ENCODE results near the gene RBM33. TPM values are rescaled to one million over a fixed set of nuclear protein-coding genes. Genes with fewer than 3 reads are reported as not detected.

The RBM33 gene
- total and polyA plus RNA-seq, 4 experiments from 2014 or later, result 17.2 to 167 (median 113) TPM

- Mint-ChIP-seq H3K4me1 (peaks cover 0 to 3% (median 0%) of the 10 kb centered on the region in 4 donors), H3K9me3 (peaks cover 0 to 34% (median 24%) of the 10 kb centered on the region in 8 donors), H3K27ac (no peak overlapping the region), H3K27me3 (peaks cover 4 to 11% of the 10 kb centered on the region in 2 donors), H3K4me3 (no peak overlapping the region), H3K36me3 (peaks cover 3% of the 10 kb centered on the region in 2 donors)
- Histone ChIP-seq H3K4me1 (ENCODE audit: insufficient read depth, low read length) (no peaks in the 10 kb centered on the region), H3K36me3 (ENCODE audit: insufficient read depth, low read length) (no peaks in the 10 kb centered on the region), H3K27ac (ENCODE audit: low read depth, low read length) (no peak overlapping the region), H3K27me3 (ENCODE audit: insufficient read depth, low read length) (no peaks in the 10 kb centered on the region), H3K4me3 (ENCODE audit: low read length in 2 of 2) (no peak overlapping the region), H3K9me3 (ENCODE audit: control insufficient read depth in 1 of 2, low read length in 2 of 2) (no peaks in the 10 kb centered on the region)
- no peak for DNase-seq
- intact Hi-C loops (cut with micrococcal nuclease), result no loop called here
- POLR2A ChIA-PET (ENCODE audit: partially characterized antibody), result no interaction called here
- CTCF ChIA-PET (ENCODE audit: partially characterized antibody), result interaction anchor here (0.7 to 0.9 kb wide), 2 partner anchors 9 to 27 kb away, joined by 3 read pairs; no protein-coding TSS in a partner anchor
These were observed 18.9 kb upstream of the RBM33 start for GRCh38 chr7:155625557-155625956.

GRCh38 chr7:155629171-155629570 is 15.3 kb upstream of the RBM33 start:
- H3K27me3 Mint-ChIP-seq, result peaks cover 2 to 4% of the 10 kb centered on the region in 2 donors
- no peaks in the 10 kb centered on the region for H3K9me3 ChIP-seq (ENCODE audit: control insufficient read depth in 1 of 2, low read length in 2 of 2)
- intact Hi-C loops (cut with micrococcal nuclease), result no loop called here
- CTCF ChIA-PET (ENCODE audit: partially characterized antibody), result no interaction called here
- H3K27ac Mint-ChIP-seq, result no peak overlapping the region
- H3K36me3 ChIP-seq (ENCODE audit: insufficient read depth, low read length), result no peaks in the 10 kb centered on the region
- H3K4me3 ChIP-seq (ENCODE audit: low read length in 2 of 2), result no peak overlapping the region
- DNase-seq, result no peak
- H3K4me1 Mint-ChIP-seq, result peaks cover 0 to 3% (median 0%) of the 10 kb centered on the region in 4 donors
- H3K4me1 ChIP-seq (ENCODE audit: insufficient read depth, low read length), result no peaks in the 10 kb centered on the region
- peaks cover 3% of the 10 kb centered on the region in 2 donors for H3K36me3 Mint-ChIP-seq
- POLR2A ChIA-PET (ENCODE audit: partially characterized antibody), result no interaction called here
- no peak overlapping the region for H3K27ac ChIP-seq (ENCODE audit: low read depth, low read length)
- H3K27me3 ChIP-seq (ENCODE audit: insufficient read depth, low read length), result no peaks in the 10 kb centered on the region
- peaks cover 3 to 59% (median 41%) of the 10 kb centered on the region in 8 donors for H3K9me3 Mint-ChIP-seq
- H3K4me3 Mint-ChIP-seq, result no peak overlapping the region

GRCh38 chr7:155631155-155631554 is 13.3 kb upstream of the RBM33 start:
- no peak overlapping the region for H3K4me3 ChIP-seq (ENCODE audit: low read length in 2 of 2)
- H3K4me3 Mint-ChIP-seq, result no peak overlapping the region
- no peaks in the 10 kb centered on the region for H3K4me1 ChIP-seq (ENCODE audit: insufficient read depth, low read length)
- peaks cover 2% of the 10 kb centered on the region in 2 donors for H3K27me3 Mint-ChIP-seq
- intact Hi-C loops (cut with micrococcal nuclease), result no loop called here
- POLR2A ChIA-PET (ENCODE audit: partially characterized antibody), result no interaction called here
- CTCF ChIA-PET (ENCODE audit: partially characterized antibody), result interaction anchor here (1.6 kb wide), 1 partner anchor 32 kb away, joined by 6 read pairs; no protein-coding TSS in a partner anchor
- H3K27ac Mint-ChIP-seq, result no peak overlapping the region
- peaks cover 3 to 68% (median 45%) of the 10 kb centered on the region in 8 donors for H3K9me3 Mint-ChIP-seq
- H3K4me1 Mint-ChIP-seq, result peaks cover 0 to 3% (median 0%) of the 10 kb centered on the region in 4 donors
- H3K36me3 Mint-ChIP-seq, result peaks cover 3 to 4% of the 10 kb centered on the region in 2 donors
- no peaks in the 10 kb centered on the region for H3K36me3 ChIP-seq (ENCODE audit: insufficient read depth, low read length)
- H3K9me3 ChIP-seq (ENCODE audit: control insufficient read depth in 1 of 2, low read length in 2 of 2), result no peaks in the 10 kb centered on the region
- no peak overlapping the region for H3K27ac ChIP-seq (ENCODE audit: low read depth, low read length)
- DNase-seq, result no peak
- no peaks in the 10 kb centered on the region for H3K27me3 ChIP-seq (ENCODE audit: insufficient read depth, low read length)

- H3K9me3 ChIP-seq (ENCODE audit: control insufficient read depth in 1 of 2, low read length in 2 of 2), result no peaks in the 10 kb centered on the region
- CTCF ChIA-PET (ENCODE audit: partially characterized antibody), result no interaction called here
- Mint-ChIP-seq H3K4me1 (no peaks in the 10 kb centered on the region), H3K27me3 (peaks cover 2 to 5% of the 10 kb centered on the region in 2 donors), H3K9me3 (peaks cover 3 to 64% (median 35%) of the 10 kb centered on the region in 8 donors), H3K36me3 (peaks cover 13% of the 10 kb centered on the region in 2 donors), H3K27ac (no peak overlapping the region), H3K4me3 (no peak overlapping the region)
- H3K27me3 ChIP-seq (ENCODE audit: insufficient read depth, low read length), result no peaks in the 10 kb centered on the region
- H3K27ac ChIP-seq (ENCODE audit: low read depth, low read length), result no peak overlapping the region
- H3K4me3 ChIP-seq (ENCODE audit: low read length in 2 of 2), result no peak overlapping the region
- no peak for DNase-seq
- intact Hi-C loops (cut with micrococcal nuclease), result no loop called here
- no peaks in the 10 kb centered on the region for H3K4me1 ChIP-seq (ENCODE audit: insufficient read depth, low read length)
- POLR2A ChIA-PET (ENCODE audit: partially characterized antibody), result no interaction called here
- no peaks in the 10 kb centered on the region for H3K36me3 ChIP-seq (ENCODE audit: insufficient read depth, low read length)
These were observed 8.6 kb upstream of the RBM33 start for GRCh38 chr7:155635817-155636216.

DNA sequence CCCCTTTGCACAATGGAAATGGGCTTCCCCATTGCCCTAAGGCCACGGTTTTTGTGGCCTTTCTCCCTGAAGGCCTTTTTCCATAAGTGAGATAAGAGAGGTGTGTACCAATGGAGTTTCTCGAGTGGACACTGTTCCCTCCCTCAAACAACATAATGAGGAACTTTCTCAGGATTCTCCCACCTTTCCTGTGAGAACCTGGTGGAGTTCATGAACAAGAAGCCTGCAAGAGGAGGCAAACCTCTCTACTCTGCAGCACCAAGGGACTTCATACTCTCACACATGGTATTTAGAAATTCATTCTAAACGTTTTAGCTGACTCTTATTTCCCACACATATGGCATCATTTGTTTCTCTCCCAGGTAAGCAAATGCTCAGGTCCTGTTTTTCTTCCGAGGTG is 7.3 kb upstream of the RBM33 start:
- no peak overlapping the region for H3K27ac ChIP-seq (ENCODE audit: low read depth, low read length)
- H3K36me3 ChIP-seq (ENCODE audit: insufficient read depth, low read length), result no peaks in the 10 kb centered on the region
- DNase-seq, result no peak
- Mint-ChIP-seq H3K36me3 (peaks cover 24 to 26% of the 10 kb centered on the region in 2 donors), H3K4me1 (no peaks in the 10 kb centered on the region), H3K27ac (peak overlapping the region in 1 of 7 donors; percentile 17), H3K9me3 (peaks cover 3 to 54% (median 30%) of the 10 kb centered on the region in 8 donors), H3K27me3 (peaks cover 2 to 5% of the 10 kb centered on the region in 2 donors), H3K4me3 (no peak overlapping the region)
- no peaks in the 10 kb centered on the region for H3K27me3 ChIP-seq (ENCODE audit: insufficient read depth, low read length)
- H3K4me1 ChIP-seq (ENCODE audit: insufficient read depth, low read length), result no peaks in the 10 kb centered on the region
- H3K9me3 ChIP-seq (ENCODE audit: control insufficient read depth in 1 of 2, low read length in 2 of 2), result no peaks in the 10 kb centered on the region
- intact Hi-C loops (cut with micrococcal nuclease), result no loop called here
- ChIA-PET CTCF (ENCODE audit: partially characterized antibody) (no interaction called here), POLR2A (ENCODE audit: partially characterized antibody) (no interaction called here)
- no peak overlapping the region for H3K4me3 ChIP-seq (ENCODE audit: low read length in 2 of 2)

- Histone ChIP-seq H3K4me1 (ENCODE audit: insufficient read depth, low read length) (peaks cover 2% of the 10 kb centered on the region), H3K27me3 (ENCODE audit: insufficient read depth, low read length) (no peaks in the 10 kb centered on the region), H3K27ac (ENCODE audit: low read depth, low read length) (no peak overlapping the region), H3K36me3 (ENCODE audit: insufficient read depth, low read length) (no peaks in the 10 kb centered on the region), H3K9me3 (ENCODE audit: control insufficient read depth in 1 of 2, low read length in 2 of 2) (no peaks in the 10 kb centered on the region), H3K4me3 (ENCODE audit: low read length in 2 of 2) (no peak overlapping the region)
- H3K36me3 Mint-ChIP-seq, result peaks cover 25 to 28% of the 10 kb centered on the region in 2 donors
- H3K27me3 Mint-ChIP-seq, result peaks cover under 1 to 5% of the 10 kb centered on the region in 2 donors
- H3K4me1 Mint-ChIP-seq, result peaks cover under 1 to 3% (median 2%) of the 10 kb centered on the region in 4 donors
- H3K4me3 Mint-ChIP-seq, result no peak overlapping the region
- DNase-seq, result no peak
- ChIA-PET CTCF (ENCODE audit: partially characterized antibody) (no interaction called here), POLR2A (ENCODE audit: partially characterized antibody) (no interaction called here)
- intact Hi-C loops (cut with micrococcal nuclease), result no loop called here
- no peak overlapping the region for H3K27ac Mint-ChIP-seq
- H3K9me3 Mint-ChIP-seq, result peaks cover 3 to 45% (median 25%) of the 10 kb centered on the region in 8 donors
These were observed 6.1 kb upstream of the RBM33 start for GRCh38 chr7:155638366-155638765.

DNA sequence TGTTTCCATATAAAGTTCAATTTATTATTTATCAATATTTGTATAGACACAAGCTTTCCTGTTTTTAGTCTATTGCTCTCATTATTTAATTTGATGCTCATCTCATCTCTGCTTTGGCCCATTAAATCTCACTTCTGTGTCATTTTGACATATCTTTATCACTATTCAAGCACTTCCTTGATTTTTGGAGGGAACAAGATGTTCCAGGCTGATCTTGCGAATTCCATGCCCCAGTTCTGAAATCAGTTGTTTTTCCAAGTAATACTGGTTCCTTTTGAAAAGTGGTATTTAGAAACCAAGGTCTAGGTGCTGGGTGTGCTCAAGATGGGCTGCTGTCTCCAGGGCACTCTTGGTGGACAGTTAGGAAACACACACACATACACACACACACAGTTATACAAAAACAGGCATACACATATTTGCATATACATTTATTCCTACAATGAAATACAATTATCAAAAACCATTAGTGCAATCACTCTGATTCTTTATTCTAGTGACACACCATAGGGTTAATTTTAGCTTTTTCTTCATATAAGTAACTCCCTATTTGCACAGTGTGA is 4.4 kb upstream of the RBM33 start:
- Mint-ChIP-seq H3K4me3 (no peak overlapping the region), H3K27ac (no peak overlapping the region), H3K9me3 (peaks cover 0 to 36% (median 21%) of the 10 kb centered on the region in 8 donors), H3K36me3 (peaks cover 32 to 35% of the 10 kb centered on the region in 2 donors), H3K27me3 (peaks cover 0 to 5% of the 10 kb centered on the region in 2 donors), H3K4me1 (peaks cover 7 to 15% (median 11%) of the 10 kb centered on the region in 4 donors)
- no peak overlapping the region for H3K27ac ChIP-seq (ENCODE audit: low read depth, low read length)
- H3K4me3 ChIP-seq (ENCODE audit: low read length in 2 of 2), result no peak overlapping the region
- H3K4me1 ChIP-seq (ENCODE audit: insufficient read depth, low read length), result peaks cover 6% of the 10 kb centered on the region
- DNase-seq, result no peak
- no peaks in the 10 kb centered on the region for H3K9me3 ChIP-seq (ENCODE audit: control insufficient read depth in 1 of 2, low read length in 2 of 2)
- ChIA-PET POLR2A (ENCODE audit: partially characterized antibody) (no interaction called here), CTCF (ENCODE audit: partially characterized antibody) (no interaction called here)
- H3K36me3 ChIP-seq (ENCODE audit: insufficient read depth, low read length), result no peaks in the 10 kb centered on the region
- no peaks in the 10 kb centered on the region for H3K27me3 ChIP-seq (ENCODE audit: insufficient read depth, low read length)
- intact Hi-C loops (cut with micrococcal nuclease), result no loop called here
